GM10847 (cell line): ENCODE data around the gene ACAP3.

Source experiments
- POLR2A ChIP-seq: IDR thresholded peaks from 2 replicates; pipeline ENCODE4 v1.6.1; 2011; ENCODE audit not compliant: insufficient read length; ENCODE audit errors: extremely low read depth

ACAP3 gene

DNA sequence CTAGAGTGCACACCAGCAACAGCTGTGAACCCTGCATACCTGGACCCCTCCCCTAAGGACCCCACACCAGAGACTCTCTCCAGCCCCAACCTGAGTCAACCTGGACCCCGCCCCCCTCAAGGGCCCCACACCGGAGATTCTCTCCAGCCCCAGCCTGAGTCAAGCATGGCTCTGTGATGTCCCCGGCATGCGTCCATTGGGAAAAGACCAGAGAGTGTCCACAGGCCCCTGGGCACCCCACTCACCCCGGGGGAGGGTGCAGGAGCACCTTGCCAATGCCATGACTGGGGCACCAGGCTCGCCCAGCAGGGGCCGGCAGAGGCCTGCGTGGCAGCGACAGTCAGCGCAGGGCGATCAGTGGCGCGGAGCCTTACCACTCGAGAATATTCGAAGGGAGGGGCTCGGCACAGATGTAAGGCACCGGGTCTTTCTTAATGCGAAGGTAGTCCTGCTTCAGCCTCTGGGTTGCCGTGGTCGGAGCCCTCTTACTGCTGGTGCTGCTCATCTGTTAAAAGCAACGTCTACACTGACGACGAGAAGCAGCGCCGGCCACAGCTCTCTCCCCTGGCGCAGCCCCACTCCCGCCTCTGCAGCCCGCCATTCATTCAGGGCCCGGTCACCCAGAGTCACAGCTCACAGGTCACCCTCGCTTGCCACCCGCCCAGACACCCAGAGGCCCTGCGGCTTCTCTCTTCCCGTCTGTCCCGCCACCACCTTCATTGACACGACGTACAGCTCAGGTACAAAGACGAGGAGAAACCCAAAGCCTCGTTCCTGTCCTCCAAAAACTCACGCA, 40.0 kb downstream of the ACAP3 start:
- TF ChIP-seq POLR2A, result no peak

DNA sequence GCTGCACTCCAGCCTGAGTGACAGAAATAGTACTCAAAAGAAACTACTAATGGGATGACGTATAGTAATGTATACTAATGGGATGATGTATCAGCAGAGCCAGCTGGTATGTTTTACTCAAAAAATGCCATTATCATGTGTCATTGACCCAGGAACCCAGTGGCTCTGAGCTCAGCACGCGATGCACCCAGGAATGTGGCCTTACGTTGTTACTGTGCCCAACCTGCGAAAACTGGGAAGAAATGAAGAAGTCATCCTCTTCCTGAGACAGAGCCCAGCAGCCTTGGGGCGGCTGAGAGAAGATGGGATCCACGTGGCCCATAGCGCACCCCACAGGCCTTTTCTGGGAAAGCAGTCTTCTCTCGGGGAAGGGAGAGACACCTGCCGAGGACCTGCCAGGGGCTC, 42.9 kb downstream of the ACAP3 start:
- no peak for TF ChIP-seq POLR2A

DNA sequence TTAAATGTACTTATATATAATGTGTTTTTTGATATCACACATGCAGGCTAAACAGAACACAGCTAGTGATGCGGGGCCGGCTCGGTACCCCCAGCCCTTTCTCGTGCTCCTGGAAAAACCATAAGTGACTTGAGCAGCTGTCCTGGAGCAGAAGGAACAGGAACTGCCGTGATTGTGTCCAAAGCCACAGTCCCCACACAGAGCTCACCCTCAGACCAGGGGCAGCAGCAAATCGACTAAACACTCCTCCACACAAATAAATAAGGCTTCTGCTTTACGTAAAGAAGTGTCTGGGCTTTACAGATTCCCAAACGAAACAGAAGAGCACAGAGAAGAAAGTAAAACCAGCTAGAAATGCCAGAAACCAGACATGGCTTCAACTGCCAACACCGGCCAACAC, 43.7 kb downstream of the ACAP3 start:
- TF ChIP-seq POLR2A, result no peak

GRCh38 chr1:1262758-1263157, 45.0 kb downstream of the ACAP3 start:
- TF ChIP-seq POLR2A, result no peak

DNA sequence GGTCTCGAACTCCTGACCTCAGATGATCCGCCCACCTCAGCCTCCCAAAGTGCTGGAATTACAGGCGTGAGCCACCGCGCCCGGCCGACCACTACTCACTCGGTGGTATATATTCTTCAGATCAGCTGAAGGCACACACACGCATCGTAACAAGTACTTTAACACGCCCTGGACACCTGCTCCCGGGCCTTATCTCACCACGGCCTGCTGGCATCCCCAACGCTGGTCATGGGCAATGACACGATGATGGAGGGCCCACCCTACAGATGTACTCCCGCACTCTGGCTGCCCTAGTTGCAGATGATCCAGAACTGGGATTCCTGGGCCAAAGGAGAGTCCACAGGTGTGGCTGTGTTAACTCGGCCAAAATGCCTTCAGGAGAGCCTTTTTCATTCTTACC, 45.7 kb downstream of the ACAP3 start:
- no peak for TF ChIP-seq POLR2A

DNA sequence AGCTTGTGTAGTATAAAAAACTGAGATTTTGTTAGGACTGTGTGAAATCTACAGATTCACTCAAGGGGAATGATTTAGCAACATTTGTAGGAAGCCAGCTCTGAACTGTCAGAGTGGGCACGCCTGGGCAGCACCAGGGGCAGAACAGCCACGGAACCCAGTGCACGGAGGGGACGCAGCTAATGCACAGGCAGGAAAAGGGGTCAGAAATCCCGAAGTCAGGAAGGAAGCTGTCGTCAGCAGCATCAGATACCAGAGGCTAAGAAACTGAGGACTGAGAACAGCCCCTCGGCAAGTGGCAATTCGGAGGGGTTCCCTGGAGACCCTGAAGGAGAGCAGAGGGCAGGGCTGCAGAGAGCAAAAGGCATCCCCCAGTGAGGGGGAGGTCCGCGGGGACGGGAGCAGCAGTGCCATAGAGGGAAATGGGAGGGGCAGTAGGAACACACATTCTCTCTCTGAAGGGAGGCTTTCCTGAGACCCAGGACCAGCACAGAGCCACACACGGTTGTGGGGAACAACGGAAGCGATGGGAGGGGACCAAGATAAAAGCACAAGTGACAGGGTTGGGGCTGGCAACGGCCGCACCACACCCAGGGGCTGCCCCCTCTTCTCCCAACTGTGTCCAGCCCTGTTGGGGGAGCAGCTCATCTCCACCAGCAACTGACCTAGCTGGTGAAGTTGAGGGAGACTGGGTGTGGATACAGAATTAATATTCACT, 46.7 kb downstream of the ACAP3 start:
- no peak for TF ChIP-seq POLR2A

GRCh38 chr1:1259951-1260600, 47.7 kb downstream of the ACAP3 start:
- no peak for TF ChIP-seq POLR2A

DNA sequence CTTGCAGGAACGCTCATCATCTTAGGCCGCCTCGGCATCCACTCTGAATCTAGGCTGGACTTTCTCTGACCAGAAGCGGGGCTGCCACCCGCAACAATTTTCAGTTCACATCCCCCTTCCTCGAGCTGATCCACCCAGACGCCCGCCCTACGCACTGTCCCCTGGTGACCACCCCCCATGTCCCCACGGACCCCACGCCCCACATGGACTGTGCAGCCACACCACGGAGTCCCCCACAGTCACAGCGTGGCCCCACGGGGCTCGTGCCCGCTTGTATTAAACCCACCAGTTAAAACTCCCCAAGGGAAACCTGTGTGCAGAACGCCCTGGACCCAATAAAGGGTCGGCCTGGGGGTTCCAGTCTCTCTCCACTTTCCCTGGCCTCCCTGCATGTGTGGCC, 48.2 kb downstream of the ACAP3 start:
- TF ChIP-seq POLR2A, result no peak

GRCh38 chr1:1259119-1259488, 48.6 kb downstream of the ACAP3 start:
- TF ChIP-seq POLR2A, result no peak

DNA sequence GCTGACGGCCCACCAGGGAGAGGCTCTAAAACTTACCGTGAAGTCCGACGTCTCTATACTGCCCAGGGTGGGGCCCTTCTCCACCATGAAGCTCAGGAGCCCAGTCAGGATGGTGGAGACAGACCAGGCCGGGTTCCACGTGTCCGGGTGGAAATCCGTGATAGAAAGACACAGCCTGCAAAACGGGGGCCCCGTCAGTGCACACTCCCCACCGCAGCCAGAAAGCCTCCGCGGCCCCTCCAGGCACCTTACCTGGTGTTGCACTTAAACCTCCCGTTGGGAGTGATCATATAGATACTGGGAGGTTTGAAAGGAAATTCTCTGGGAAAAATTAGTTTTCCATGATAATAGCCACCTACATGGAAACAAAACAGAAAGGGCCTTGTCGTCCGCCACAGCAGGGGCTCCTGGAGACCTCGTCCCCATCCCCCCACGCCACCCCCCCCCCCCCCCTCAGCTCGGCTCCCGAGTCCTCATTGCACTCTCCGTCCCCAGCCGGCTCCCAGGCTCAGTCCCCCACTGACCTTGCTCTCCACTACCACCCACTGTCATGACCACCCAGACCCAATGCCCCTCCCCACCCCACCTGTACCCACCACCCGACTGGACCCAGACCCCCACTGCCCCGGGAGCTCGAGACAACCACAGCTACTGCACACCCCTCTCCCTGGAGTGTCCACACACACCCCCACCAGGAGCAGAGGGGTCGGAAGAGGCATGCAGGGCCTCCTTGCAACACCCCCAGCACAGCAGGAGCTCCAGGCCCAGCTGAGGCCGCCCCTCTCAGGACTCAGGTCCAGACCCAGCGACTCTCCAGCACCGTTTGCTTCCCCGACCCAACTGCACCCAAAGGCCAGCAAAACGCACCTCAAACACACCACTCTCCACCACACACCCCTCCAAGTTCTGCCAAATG, 50.5 kb downstream of the ACAP3 start:
- no peak for TF ChIP-seq POLR2A

- TF ChIP-seq POLR2A, result no peak
These were observed 52.1 kb downstream of the ACAP3 start for GRCh38 chr1:1255611-1256010.

DNA sequence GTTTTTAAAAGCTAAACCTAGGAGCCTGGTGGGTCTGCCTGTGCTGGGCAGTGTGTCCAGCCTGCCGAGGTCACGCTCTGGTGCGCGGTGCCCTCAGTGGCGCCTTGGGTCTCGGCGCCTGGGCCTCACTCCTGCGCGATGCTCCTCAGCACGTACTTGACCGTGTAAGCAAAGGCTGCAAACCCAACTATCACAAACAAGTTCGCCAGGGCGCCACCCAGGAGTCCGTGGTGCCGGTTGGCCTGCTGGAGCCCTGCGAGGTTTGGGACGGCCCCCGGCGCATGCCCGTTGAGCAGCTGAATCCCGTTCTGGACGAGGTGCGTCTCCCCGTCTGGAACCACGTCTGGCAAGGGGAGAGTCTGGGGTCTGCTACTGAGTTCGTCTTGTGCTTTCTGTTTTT, 52.7 kb downstream of the ACAP3 start:
- TF ChIP-seq POLR2A, result no peak

DNA sequence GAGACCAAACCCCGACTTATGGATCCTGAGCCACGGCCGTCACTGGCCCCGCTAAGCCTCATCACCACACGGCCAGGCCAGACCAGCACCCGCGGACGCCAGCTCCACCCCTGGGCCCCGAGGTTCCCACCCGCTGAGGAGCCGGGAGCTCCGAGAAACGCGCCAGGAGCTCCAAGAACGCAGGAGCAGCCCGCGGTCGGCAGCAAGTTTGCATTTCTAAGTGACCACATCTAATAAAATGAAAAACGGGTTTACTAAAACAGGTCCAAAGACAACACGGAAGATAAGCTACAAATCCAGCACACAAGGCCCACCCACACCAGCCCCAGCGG, 53.1 kb downstream of the ACAP3 start:
- TF ChIP-seq POLR2A, result no peak

- TF ChIP-seq POLR2A, result no peak
These were observed 53.6 kb downstream of the ACAP3 start for GRCh38 chr1:1253972-1254666.

DNA sequence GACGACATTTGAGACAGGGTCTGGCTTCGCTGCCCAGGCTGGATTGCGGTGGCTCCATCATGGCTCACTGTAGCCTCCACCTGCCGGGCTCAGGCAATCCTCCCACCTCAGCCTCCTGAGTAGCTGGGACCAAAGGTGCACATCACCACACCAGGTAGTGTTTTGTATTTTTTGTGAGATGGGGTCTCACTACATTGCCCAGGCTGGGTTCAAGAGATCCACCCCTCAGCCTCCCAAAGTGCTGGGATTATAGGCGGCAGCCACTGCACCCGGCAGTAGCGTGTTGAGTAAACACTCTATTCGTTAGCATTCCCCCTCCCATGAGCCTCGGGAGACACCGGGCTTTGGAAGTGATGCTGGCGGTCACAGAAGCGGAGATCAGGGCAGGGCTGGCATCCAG, 54.4 kb downstream of the ACAP3 start:
- TF ChIP-seq POLR2A, result no peak

DNA sequence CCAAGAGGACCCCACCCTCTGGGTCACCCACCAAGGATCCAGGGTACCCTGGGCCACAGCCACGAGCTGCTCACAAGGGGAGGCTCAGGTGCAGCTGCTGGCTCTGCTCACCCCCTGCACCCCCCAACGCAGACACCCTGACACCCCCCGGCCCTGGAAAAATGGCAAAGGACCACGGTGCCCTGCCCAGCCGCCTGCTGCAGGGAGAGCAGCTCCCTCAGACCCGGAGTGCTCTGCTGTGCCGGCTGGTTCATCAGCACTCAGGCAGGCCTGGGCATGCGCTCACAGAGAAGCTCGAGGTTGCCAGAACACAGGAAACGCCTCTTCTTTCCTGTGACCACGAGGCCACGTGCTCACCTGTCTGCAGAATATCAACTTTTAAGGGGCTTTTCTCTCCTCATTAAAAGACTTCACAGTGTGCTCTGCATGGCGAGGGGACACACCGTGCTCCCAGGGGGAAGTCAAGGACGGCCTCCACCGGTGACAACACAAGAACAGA, 56.9 kb downstream of the ACAP3 start:
- peak; percentile 26 for TF ChIP-seq POLR2A
